GM12878 (cell line): Measurements from ENCODE around the gene SLC25A45. TPM values are rescaled to one million over a fixed set of nuclear protein-coding genes. Genes with fewer than 3 reads are reported as not detected.

ENCODE experiments used
- ATAC-seq: fragments of 200-7000 bp; cut with Tn5 transposase; 3 replicates; pipeline ENCODE4 v1.9.1; 2020; ENCODE audit warnings: mild to moderate bottlenecking, moderate library complexity
- BruUV-seq: library from RNA; stranded (reverse); fragments of 400-500 nt; replicated peaks from 2 replicates; lab custom pipeline; 2021; lab: Mats Ljungman, UMichigan
- CTCF ChIA-PET: fragments of 300-600 bp; sonication (Branson Sonifier 250); formaldehyde crosslinking; extraction: SDS; loops from one replicate; lab custom pipeline; 2021; ENCODE audit warnings: inconsistent platforms; lab: Yijun Ruan, JAX
- POLR2A ChIA-PET: fragments of 350-600 bp; formaldehyde crosslinking; extraction: SDS; loops from one replicate; lab custom pipeline; 2021; ENCODE audit warnings: inconsistent platforms; lab: Charles Lee
- RAD21 ChIA-PET: fragments of 300-600 bp; sonication (Branson Sonifier 250); formaldehyde crosslinking; loops from one replicate; lab custom pipeline; 2023; ENCODE audit warnings: antibody characterized with exemption; ENCODE audit not compliant: unreplicated experiment; lab: Charles Lee
- SMC1A ChIA-PET: fragments of 300-600 bp; sonication (Branson Sonifier 250); formaldehyde crosslinking; loops from one replicate; lab custom pipeline; 2023; ENCODE audit not compliant: unreplicated experiment, uncharacterized antibody; lab: Charles Lee
- DNase-seq: peaks from one replicate; pipeline ENCODE4 v3.0.0-alpha.2; 2011; ENCODE audit warnings: low read depth, low spot score
- FAIRE-seq: peaks from 3 replicates; lab custom pipeline; 2011; peaks lifted over from hg19 to GRCh38; lab: Jason Lieb, UNC
- H2AFZ ChIP-seq: 2 replicates; pipeline ENCODE4 v1.6.0; 2011; ENCODE audit warnings: low read depth, low read length, control low read depth; ENCODE audit not compliant: control insufficient read depth
- H3K27ac ChIP-seq: 2 replicates; pipeline ENCODE4 v1.5.1; 2011; ENCODE audit warnings: control low read depth; ENCODE audit not compliant: control insufficient read depth, insufficient read depth
- H3K27me3 ChIP-seq, 2 experiments: replicated peaks in 1 of 2; 2 replicates each; pipeline versions ENCODE4 v1.6.0 to v1.6.1; 2011; ENCODE audit warnings: low read length in 1 of 2; ENCODE audit not compliant: control insufficient read depth in 2 of 2, insufficient read depth in 2 of 2
- H3K36me3 ChIP-seq, 2 experiments: 2 replicates each; pipeline ENCODE4 v1.5.1; 2011; ENCODE audit warnings: low read length in 1 of 2; ENCODE audit not compliant: control insufficient read depth in 2 of 2, insufficient read depth in 2 of 2
- H3K4me1 ChIP-seq: 2 replicates; pipeline ENCODE4 v1.6.1; 2011; ENCODE audit warnings: mild to moderate bottlenecking, low read length, moderate library complexity, mixed read lengths; ENCODE audit not compliant: control insufficient read depth, insufficient read depth
- H3K4me2 ChIP-seq: 2 replicates; pipeline ENCODE4 v1.6.0; 2011; ENCODE audit warnings: control low read depth; ENCODE audit not compliant: control insufficient read depth, insufficient read depth
- H3K4me3 ChIP-seq: fragments of 200-600 bp; sonication (generic); 2 replicates; pipeline ENCODE4 v1.5.1; 2016
- H3K79me2 ChIP-seq: 2 replicates; pipeline ENCODE4 v1.6.0; 2011; ENCODE audit warnings: low read length; ENCODE audit not compliant: control insufficient read depth, insufficient read depth
- H3K9ac ChIP-seq: 2 replicates; pipeline ENCODE4 v1.8.0; 2011; ENCODE audit warnings: low read length, control low read depth, mixed read lengths; ENCODE audit not compliant: control insufficient read depth, insufficient read depth
- H3K9me3 ChIP-seq: replicated peaks from 3 replicates; pipeline ENCODE4 v1.5.1; 2011; ENCODE audit warnings: mild to moderate bottlenecking, low read length; ENCODE audit not compliant: control insufficient read depth, insufficient read depth
- H4K20me1 ChIP-seq: 2 replicates; pipeline ENCODE4 v1.6.0; 2011; ENCODE audit not compliant: control insufficient read depth, insufficient read depth
- ATF3 ChIP-seq: IDR thresholded peaks from 2 replicates; pipeline ENCODE4 v1.6.1; 2011; ENCODE audit warnings: low read depth, mild to moderate bottlenecking, low read length, moderate library complexity, borderline replicate concordance; ENCODE audit errors: extremely low read depth
- BCL11A ChIP-seq: IDR thresholded peaks from 2 replicates; pipeline ENCODE4 v1.6.1; 2011; ENCODE audit warnings: low read depth, low read length
- CBFB ChIP-seq: IDR thresholded peaks from 2 replicates; pipeline ENCODE4 v1.6.1; 2016; ENCODE audit warnings: antibody characterized with exemption, low read depth
- CBX3 ChIP-seq: fragments of 200-600 bp; sonication (generic); IDR thresholded peaks from 2 replicates; pipeline ENCODE4 v1.6.1; 2016; ENCODE audit warnings: low read depth, borderline replicate concordance
- FOS ChIP-seq: IDR thresholded peaks from 3 replicates; pipeline ENCODE4 v1.6.1; 2011; ENCODE audit warnings: borderline replicate concordance; ENCODE audit not compliant: insufficient read length; ENCODE audit errors: extremely low read depth
- HDAC6 ChIP-seq: fragments of 200-600 bp; sonication (generic); IDR thresholded peaks from one replicate; pipeline ENCODE4 v1.8.0; 2017; ENCODE audit warnings: antibody characterized with exemption; ENCODE audit not compliant: unreplicated experiment
- KAT2A ChIP-seq: conservative IDR thresholded peaks from 2 replicates; pipeline ENCODE4 v1.6.1; 2011; ENCODE audit warnings: low read depth, low read length; ENCODE audit not compliant: control insufficient read depth
- NR2C2 ChIP-seq: IDR thresholded peaks from 2 replicates; pipeline ENCODE4 v1.6.1; 2011; ENCODE audit warnings: borderline replicate concordance, low read depth; ENCODE audit not compliant: control insufficient read depth, insufficient read length
- PML ChIP-seq: IDR thresholded peaks from 2 replicates; pipeline ENCODE4 v1.6.1; 2012; ENCODE audit warnings: low read length, inconsistent platforms
- POU2F2 ChIP-seq: IDR thresholded peaks from 3 replicates; pipeline ENCODE4 v1.6.1; 2011; ENCODE audit warnings: low read depth, mild to moderate bottlenecking, low read length, borderline replicate concordance
- SKIL ChIP-seq: fragments of 450-650 bp; IDR thresholded peaks from 2 replicates; pipeline ENCODE4 v1.6.1; 2017; ENCODE audit warnings: mild to moderate bottlenecking, low read depth, inconsistent platforms; ENCODE audit not compliant: poor library complexity, severe bottlenecking
- SUZ12 ChIP-seq: fragments of 200-600 bp; sonication (generic); IDR thresholded peaks from one replicate; pipeline ENCODE4 v1.6.1; 2018; ENCODE audit warnings: antibody characterized with exemption, mild to moderate bottlenecking; ENCODE audit not compliant: unreplicated experiment
- WRNIP1 ChIP-seq: IDR thresholded peaks from 2 replicates; pipeline ENCODE4 v1.6.1; 2011; ENCODE audit warnings: low read depth, low read length, improper control_type of control experiment, borderline replicate concordance
- ZBTB40 ChIP-seq: fragments of 450-650 bp; IDR thresholded peaks from 2 replicates; pipeline ENCODE4 v1.6.1; 2016; ENCODE audit warnings: mild to moderate bottlenecking, moderate library complexity, borderline replicate concordance
- ZNF622 ChIP-seq: fragments of 450-650 bp; IDR thresholded peaks from 2 replicates; pipeline ENCODE4 v1.6.1; 2017; ENCODE audit warnings: mild to moderate bottlenecking, inconsistent platforms
- WGBS: methylation state at CpG from one replicate; pipeline ENCODE4 v1.1.6; 2016; ENCODE audit warnings: low lambda C conversion rate; ENCODE audit not compliant: insufficient replicate concordance, insufficient coverage; ENCODE audit errors: missing lambda C conversion rate; 5-methylcytosine and 5-hydroxymethylcytosine counted together
- in situ Hi-C: fragments of 300-500 bp; cut with MboI; formaldehyde crosslinking; loops from 9 replicates; pipeline ENCODE4 v1.14.3; 2018; ENCODE audit warnings: mixed read lengths
- intact Hi-C: fragments of 100-400 bp; cut with micrococcal nuclease; formaldehyde crosslinking; loops from one replicate; pipeline ENCODE4 v1.14.2; 2022; ENCODE audit not compliant: unreplicated experiment
- polyA plus RNA-seq, 11 experiments: library from polyadenylated mRNA; depleted of rRNA in 4 of 11; unstranded in 6 of 11; stranded (reverse) in 5 of 11; fragments of >200 nt; fragmentation: Nextera tagmentation in 4 of 11; fragmentation: Illumina TruSeq in 1 of 11; extraction: Ambion mirVana in 4 of 11; extraction: Trizol in 1 of 11; gene quantifications; 1 replicate in 1 of 11; 2 replicates in 10 of 11; pipeline versions ENCODE4 v1.2.1 to v1.2.3, GENCODE V29; 2011 to 2016; ENCODE audit warnings: inconsistent platforms in 2 of 11, missing spikeins in 2 of 11, low read depth in 1 of 11
- total RNA-seq, 4 experiments: library from RNA; depleted of rRNA in 3 of 4; stranded (reverse); fragments of >200 nt in 3 of 4; fragmentation: Illumina TruSeq in 1 of 4; extraction: Trizol in 1 of 4; gene quantifications; 2 replicates each; pipeline versions ENCODE4 v1.2.1 to v1.2.3, GENCODE V29; 2013 to 2021

Gene SLC25A45
- total and polyA plus RNA-seq, 10 of the 15 experiments (the other 5 are each of a cell fraction or from before 2014, with no cell fraction given), result 4.1 to 35.2 (median 20.3) TPM

- TF ChIP-seq SKIL (no peak), CBFB (no peak), PML (no peak), FOS (no peak), KAT2A (no peak), SUZ12 (no peak), ZNF622 (no peak)
Observed at GRCh38 chr11:65357856-65358356, 24.5 kb downstream of the SLC25A45 start (continued).

- H3K4me2 ChIP-seq, result no peak overlapping the region
- no peak for DNase-seq
- 0 out of 4 replicates have a peak, but pooled peaks cover 0 to 3% of the 10 kb centered on the region in 2 experiments for H3K27me3 ChIP-seq
- H3K9me3 ChIP-seq, result no peaks in the 10 kb centered on the region
- no peaks in the 10 kb centered on the region for H4K20me1 ChIP-seq
- H2AFZ ChIP-seq, result no peak overlapping the region
- no peak for ATAC-seq
- 81% methylated on average over 30 of the region's 30 CpGs for WGBS
- FAIRE-seq, result no peak
- CTCF ChIA-PET, result interaction anchor here (1.3 to 2.1 kb wide), 5 partner anchors 25 to 82 kb away, joined by 3 to 8 read pairs (median 3); no protein-coding TSS in a partner anchor
- BruUV-seq, result no TSS peak
- POLR2A ChIA-PET, result interaction anchor here (0.6 to 2.0 kb wide), 2 partner anchors 23 to 87 kb away, joined by 3 to 7 read pairs; partner anchors contain the start of gene DPF2
- SMC1A ChIA-PET, result interaction anchor here (0.8 to 1.3 kb wide), 2 partner anchors 13 to 215 kb away, joined by 3 read pairs; no protein-coding TSS in a partner anchor
- RAD21 ChIA-PET, result interaction anchor here (1.3 to 1.5 kb wide), 2 partner anchors 23 kb away, joined by 3 to 4 read pairs; partner anchors contain the start of gene DPF2
- no peaks in the 10 kb centered on the region for H3K79me2 ChIP-seq
- no peak overlapping the region for H3K27ac ChIP-seq
- H3K4me1 ChIP-seq, result peaks cover 4% of the 10 kb centered on the region
- no peak overlapping the region for H3K4me3 ChIP-seq
- peaks cover 8 to 10% of the 10 kb centered on the region in 2 experiments; a peak in 3 of 4 replicates for H3K36me3 ChIP-seq
- intact Hi-C loops (no loop called here), in situ Hi-C loops (no loop called here)
- no peak overlapping the region for H3K9ac ChIP-seq
- TF ChIP-seq KAT2A (no peak), POU2F2 (no peak), BCL11A (no peak), CBX3 (no peak), WRNIP1 (no peak), NR2C2 (no peak), ATF3 (no peak), HDAC6 (no peak), ZBTB40 (no peak)
Observed at GRCh38 chr11:65356394-65356972, 26.0 kb downstream of the SLC25A45 start.
